ENCODE data around the gene AKNA.

GRCh38 chr9:114356792-114357191 is 31.0 kb downstream of the AKNA start:
- TF ChIP-seq, protein P1, sequence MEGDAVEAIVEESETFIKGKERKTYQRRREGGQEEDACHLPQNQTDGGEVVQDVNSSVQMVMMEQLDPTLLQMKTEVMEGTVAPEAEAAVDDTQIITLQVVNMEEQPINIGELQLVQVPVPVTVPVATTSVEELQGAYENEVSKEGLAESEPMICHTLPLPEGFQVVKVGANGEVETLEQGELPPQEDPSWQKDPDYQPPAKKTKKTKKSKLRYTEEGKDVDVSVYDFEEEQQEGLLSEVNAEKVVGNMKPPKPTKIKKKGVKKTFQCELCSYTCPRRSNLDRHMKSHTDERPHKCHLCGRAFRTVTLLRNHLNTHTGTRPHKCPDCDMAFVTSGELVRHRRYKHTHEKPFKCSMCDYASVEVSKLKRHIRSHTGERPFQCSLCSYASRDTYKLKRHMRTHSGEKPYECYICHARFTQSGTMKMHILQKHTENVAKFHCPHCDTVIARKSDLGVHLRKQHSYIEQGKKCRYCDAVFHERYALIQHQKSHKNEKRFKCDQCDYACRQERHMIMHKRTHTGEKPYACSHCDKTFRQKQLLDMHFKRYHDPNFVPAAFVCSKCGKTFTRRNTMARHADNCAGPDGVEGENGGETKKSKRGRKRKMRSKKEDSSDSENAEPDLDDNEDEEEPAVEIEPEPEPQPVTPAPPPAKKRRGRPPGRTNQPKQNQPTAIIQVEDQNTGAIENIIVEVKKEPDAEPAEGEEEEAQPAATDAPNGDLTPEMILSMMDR (IDR thresholded peaks at IDR 0.05): no peak
- no peak for TF ChIP-seq POLR2AphosphoS5 (IDR thresholded peaks at IDR 0.05; ENCODE audit: low read depth, low read length)
- TF ChIP-seq REST (IDR thresholded peaks at IDR 0.05; ENCODE audit: insufficient read depth in 1 of 2, low read depth in 2 of 2, low read length in 1 of 2): no peak
- no peak for TF ChIP-seq TCF7L2 (IDR thresholded peaks at IDR 0.05; ENCODE audit: low read depth, low read length)
- TF ChIP-seq SIN3A (IDR thresholded peaks at IDR 0.05; ENCODE audit: borderline replicate concordance, insufficient read depth, low read depth, low read length): no peak
